WTC11 (cell line): ENCODE data around the gene SLC39A6. TPM values are rescaled to one million over a fixed set of nuclear protein-coding genes. Genes with fewer than 3 reads are reported as not detected.
"Not testable (repeated sequence)": the region's sequence is repeated elsewhere in the genome, so short reads cannot be mapped to it uniquely, and the experiment has no call there.

Experiments
- ATAC-seq: fragments of 200-7000 bp; cut with Tn5 transposase; 2 replicates; pipeline ENCODE4 v1.10.0; 2021; ENCODE audit warnings: mild to moderate bottlenecking, moderate library complexity
- CTCF ChIA-PET: fragments of 300-600 bp; sonication (Branson Sonifier 250); formaldehyde crosslinking; loops from one replicate; lab custom pipeline; 2021; ENCODE audit warnings: antibody characterized with exemption; lab: Charles Lee
- POLR2A ChIA-PET: fragments of 350-600 bp; sonication (Branson Sonifier 250); formaldehyde crosslinking; loops from one replicate; lab custom pipeline; 2021; ENCODE audit warnings: antibody characterized with exemption; lab: Charles Lee
- DNase-seq: peaks from one replicate; pipeline ENCODE4 v3.0.0; 2021; ENCODE audit warnings: low spot score
- H3K27ac Mint-ChIP-seq: 2 replicates; pipeline ENCODE4 v1.8.0; 2021; ENCODE audit warnings: mixed read lengths
- H3K27me3 Mint-ChIP-seq: 2 replicates; pipeline ENCODE4 v1.8.0; 2021; ENCODE audit warnings: low read depth, mild to moderate bottlenecking, moderate library complexity, mixed read lengths
- H3K36me3 Mint-ChIP-seq: 2 replicates; pipeline ENCODE4 v1.8.0; 2021; ENCODE audit warnings: mixed read lengths
- H3K4me1 Mint-ChIP-seq: 2 replicates; pipeline ENCODE4 v1.8.0; 2022; ENCODE audit warnings: mixed read lengths
- H3K4me3 Mint-ChIP-seq: 2 replicates; pipeline ENCODE4 v1.8.0; 2021; ENCODE audit warnings: mild to moderate bottlenecking, moderate library complexity, mixed read lengths
- H3K9me3 Mint-ChIP-seq: 2 replicates; pipeline ENCODE4 v1.8.0; 2021; ENCODE audit warnings: mixed read lengths
- CBFB ChIP-seq: sonication (generic); formaldehyde crosslinking; IDR thresholded peaks from 2 replicates; pipeline ENCODE4 v1.8.1; 2022; ENCODE audit warnings: mild to moderate bottlenecking, low read depth, missing genetic modification reagents
- CREM ChIP-seq: sonication (generic); formaldehyde crosslinking; IDR thresholded peaks from 2 replicates; pipeline ENCODE4 v1.8.1; 2022; ENCODE audit warnings: mild to moderate bottlenecking, missing genetic modification reagents, moderate library complexity
- EMX1 ChIP-seq: fragments of 250-450 bp; sonication (Bioruptor Pico); IDR thresholded peaks from 2 replicates; pipeline ENCODE4 v1.8.0; 2021; ENCODE audit warnings: mild to moderate bottlenecking
- ESRRA ChIP-seq: sonication (generic); formaldehyde crosslinking; IDR thresholded peaks from 2 replicates; pipeline ENCODE4 v1.8.1; 2022; ENCODE audit warnings: mild to moderate bottlenecking, missing genetic modification reagents, borderline replicate concordance
- FOXP1 ChIP-seq: sonication (generic); formaldehyde crosslinking; IDR thresholded peaks from 2 replicates; pipeline ENCODE4 v1.8.0; 2022; ENCODE audit warnings: missing genetic modification reagents, mild to moderate bottlenecking, moderate library complexity, borderline replicate concordance
- GRHL2 ChIP-seq: fragments of 250-450 bp; sonication (Bioruptor Pico); IDR thresholded peaks from 2 replicates; pipeline ENCODE4 v1.8.0; 2022; ENCODE audit warnings: mild to moderate bottlenecking, moderate library complexity; ENCODE audit not compliant: insufficient replicate concordance, severe bottlenecking
- GTF2I ChIP-seq: fragments of 250-450 bp; sonication (Bioruptor Pico); conservative IDR thresholded peaks from 2 replicates; pipeline ENCODE4 v1.4.0; 2021; ENCODE audit warnings: mild to moderate bottlenecking
- KAT7 ChIP-seq: sonication (generic); formaldehyde crosslinking; IDR thresholded peaks from 2 replicates; pipeline ENCODE4 v1.8.1; 2023; ENCODE audit warnings: missing genetic modification reagents, mild to moderate bottlenecking, borderline replicate concordance
- MYBL2 ChIP-seq: sonication (generic); formaldehyde crosslinking; IDR thresholded peaks from 2 replicates; pipeline ENCODE4 v1.8.1; 2023; ENCODE audit warnings: mild to moderate bottlenecking, moderate library complexity, missing genetic modification reagents
- NFYB ChIP-seq: sonication (generic); formaldehyde crosslinking; conservative IDR thresholded peaks from 2 replicates; pipeline ENCODE4 v1.8.0; 2022; ENCODE audit warnings: low read depth, missing genetic modification reagents
- NR1H2 ChIP-seq: sonication (generic); formaldehyde crosslinking; IDR thresholded peaks from 2 replicates; pipeline ENCODE4 v1.9.0; 2021; ENCODE audit warnings: mild to moderate bottlenecking, moderate library complexity, missing genetic modification reagents
- NR2C2 ChIP-seq: sonication (generic); formaldehyde crosslinking; IDR thresholded peaks from 2 replicates; pipeline ENCODE4 v1.8.0; 2022; ENCODE audit warnings: mild to moderate bottlenecking, missing genetic modification reagents
- TEAD1 ChIP-seq: sonication (generic); formaldehyde crosslinking; IDR thresholded peaks from 2 replicates; pipeline ENCODE4 v1.8.0; 2022; ENCODE audit warnings: mild to moderate bottlenecking, missing genetic modification reagents
- ZNF219 ChIP-seq: sonication (generic); formaldehyde crosslinking; IDR thresholded peaks from 2 replicates; pipeline ENCODE4 v1.8.0; 2023; ENCODE audit warnings: missing genetic modification reagents, mild to moderate bottlenecking, borderline replicate concordance
- ZNF263 ChIP-seq: sonication (generic); formaldehyde crosslinking; IDR thresholded peaks from 2 replicates; pipeline ENCODE4 v1.8.1; 2022; ENCODE audit warnings: low read depth, mild to moderate bottlenecking, moderate library complexity, missing genetic modification reagents
- ZNF317 ChIP-seq: sonication (generic); formaldehyde crosslinking; IDR thresholded peaks from 2 replicates; pipeline ENCODE4 v1.8.1; 2023; ENCODE audit warnings: low read depth, mild to moderate bottlenecking, moderate library complexity, missing genetic modification reagents, borderline replicate concordance
- ZNF416 ChIP-seq: fragments of 250-450 bp; sonication (Bioruptor Pico); IDR thresholded peaks from 2 replicates; pipeline ENCODE4 v1.9.0; 2021; ENCODE audit warnings: mild to moderate bottlenecking, inconsistent platforms
- total RNA-seq: library from RNA; stranded (reverse); gene quantifications from 3 replicates; pipeline ENCODE4 v1.2.3, GENCODE V29; 2021
- TF ChIP-seq, protein P1 (sequence below): sonication (generic); formaldehyde crosslinking; IDR thresholded peaks from 2 replicates; pipeline ENCODE4 v1.8.1; 2022; ENCODE audit warnings: mild to moderate bottlenecking, moderate library complexity, missing genetic modification reagents
- TF ChIP-seq, protein P2 (sequence below): sonication (generic); formaldehyde crosslinking; IDR thresholded peaks from 2 replicates; pipeline ENCODE4 v1.8.1; 2023; ENCODE audit warnings: mild to moderate bottlenecking, missing genetic modification reagents, moderate library complexity
- TF ChIP-seq, protein P3 (sequence below): sonication (generic); formaldehyde crosslinking; IDR thresholded peaks from 2 replicates; pipeline ENCODE4 v1.8.0; 2023; ENCODE audit warnings: missing genetic modification reagents
- TF ChIP-seq, protein P4 (sequence below): fragments of 200-600 bp; IDR thresholded peaks from 2 replicates; pipeline ENCODE4 v1.8.0; 2022; ENCODE audit warnings: antibody characterized with exemption
- TF ChIP-seq, protein P5 (sequence below): sonication (generic); formaldehyde crosslinking; IDR thresholded peaks from 2 replicates; pipeline ENCODE4 v1.8.1; 2023; ENCODE audit warnings: mild to moderate bottlenecking, missing genetic modification reagents
- TF ChIP-seq, protein P6 (sequence below): sonication (generic); formaldehyde crosslinking; IDR thresholded peaks from 2 replicates; pipeline ENCODE4 v1.8.0; 2022; ENCODE audit warnings: mild to moderate bottlenecking, missing genetic modification reagents

SLC39A6 gene
- total RNA-seq, 1 experiment from 2014 or later = 29.2 TPM

DNA sequence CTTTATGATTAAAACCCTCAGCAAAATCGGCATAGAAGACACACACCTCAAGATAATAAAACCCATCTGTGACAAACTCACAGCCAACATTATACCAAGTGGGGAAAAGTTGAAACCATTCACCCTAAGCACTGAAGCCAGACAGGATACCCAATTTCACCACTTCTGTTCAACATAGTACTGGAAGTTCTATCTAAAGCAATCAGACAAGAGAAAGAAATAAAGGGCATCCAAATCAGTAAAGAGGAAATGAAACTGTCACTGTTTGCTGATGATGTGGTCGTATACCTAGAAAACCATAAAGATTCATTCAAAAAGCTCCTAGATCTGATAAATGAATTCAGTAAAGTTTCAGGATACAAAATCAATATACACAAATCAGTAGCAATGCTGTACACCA, 45.4 kb downstream of the SLC39A6 start:
- TF ChIP-seq ESRRA (no peak), ZNF317 (CRISPR knock-in tag) (no peak), GRHL2 (CRISPR knock-in tag) (no peak), EMX1 (CRISPR knock-in tag) (no peak), CBFB (no peak), MYBL2 (CRISPR knock-in tag) (no peak)
- TF ChIP-seq, protein P1, sequence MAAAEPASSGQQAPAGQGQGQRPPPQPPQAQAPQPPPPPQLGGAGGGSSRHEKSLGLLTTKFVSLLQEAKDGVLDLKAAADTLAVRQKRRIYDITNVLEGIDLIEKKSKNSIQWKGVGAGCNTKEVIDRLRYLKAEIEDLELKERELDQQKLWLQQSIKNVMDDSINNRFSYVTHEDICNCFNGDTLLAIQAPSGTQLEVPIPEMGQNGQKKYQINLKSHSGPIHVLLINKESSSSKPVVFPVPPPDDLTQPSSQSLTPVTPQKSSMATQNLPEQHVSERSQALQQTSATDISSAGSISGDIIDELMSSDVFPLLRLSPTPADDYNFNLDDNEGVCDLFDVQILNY (CRISPR knock-in tag) = no peak
- Mint-ChIP-seq H3K27ac (no peak overlapping the region), H3K4me3 (no peak overlapping the region), H3K4me1 (no peaks in the 10 kb centered on the region), H3K9me3 (peaks cover 41% of the 10 kb centered on the region), H3K36me3 (peaks cover 22% of the 10 kb centered on the region), H3K27me3 (peaks cover 13% of the 10 kb centered on the region)
- ATAC-seq (no peak), DNase-seq (no peak)
- ChIA-PET CTCF (no interaction called here), POLR2A (no interaction called here)

DNA sequence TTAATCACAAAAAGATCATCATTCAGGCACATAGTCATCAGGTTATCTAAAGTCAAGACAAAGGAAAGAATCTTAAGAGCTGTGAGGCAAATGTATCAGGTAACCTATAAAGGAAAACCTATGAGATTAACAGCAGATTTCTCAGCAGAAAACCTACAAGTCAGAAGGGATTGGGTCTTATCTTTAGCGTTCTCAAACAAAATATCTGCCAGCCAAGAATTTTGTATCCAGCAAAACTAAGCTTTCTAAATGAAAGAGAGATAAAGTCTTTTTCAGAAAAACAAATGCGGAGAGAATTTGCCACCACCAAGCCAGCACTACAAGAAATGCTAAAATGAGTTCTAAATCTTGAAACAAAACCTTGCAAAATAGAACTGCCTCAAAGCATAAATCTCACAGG, 48.0 kb downstream of the SLC39A6 start:
- H3K4me1 Mint-ChIP-seq, ATAC-seq, H3K4me3 Mint-ChIP-seq, CTCF ChIA-PET, DNase-seq, H3K27ac Mint-ChIP-seq: not testable (repeated sequence)
- Mint-ChIP-seq H3K36me3 (peaks cover 23% of the 10 kb centered on the region), H3K9me3 (peaks cover 43% of the 10 kb centered on the region), H3K27me3 (peaks cover 14% of the 10 kb centered on the region)
- POLR2A ChIA-PET = interaction anchor here (0.8 kb wide), 1 partner anchor 24 kb away, joined by 9 read pairs; no protein-coding TSS in a partner anchor

DNA sequence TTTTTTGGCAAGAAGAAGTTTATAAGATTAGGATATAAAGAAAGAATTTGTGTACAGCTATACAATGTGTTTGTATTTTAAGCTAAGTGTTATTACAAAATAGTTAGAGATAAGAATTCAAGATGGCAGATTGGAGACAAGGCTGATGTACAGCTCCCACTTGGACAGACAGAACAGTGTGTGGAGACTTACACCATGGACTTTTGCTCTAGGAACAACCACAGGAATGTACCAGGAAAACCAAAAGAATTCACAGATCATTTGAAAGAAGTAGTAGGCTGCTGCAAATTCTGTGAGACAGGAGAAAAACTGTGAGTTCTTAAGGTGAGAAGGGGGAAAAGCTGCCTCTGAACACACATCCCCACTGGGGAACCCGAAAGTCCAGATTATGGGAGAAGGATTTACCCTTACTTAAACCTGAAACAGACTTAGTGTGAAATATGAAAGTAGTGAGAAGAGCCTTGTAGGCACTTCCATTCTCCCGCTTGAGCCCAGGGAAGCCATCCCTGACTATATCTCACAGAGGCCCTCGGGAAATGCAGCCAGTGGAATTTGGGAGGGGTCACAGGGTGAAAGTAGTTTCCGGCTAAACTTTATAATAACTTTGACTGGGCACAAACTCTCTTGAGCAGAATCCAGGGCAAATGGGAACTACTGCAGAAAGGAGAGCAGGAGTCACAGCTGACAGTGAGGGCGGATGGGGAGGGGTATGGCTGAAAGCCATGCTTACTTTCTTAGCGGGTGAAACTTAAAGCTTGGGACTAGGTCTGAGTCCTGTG, 50.2 kb downstream of the SLC39A6 start:
- Mint-ChIP-seq H3K36me3 (peaks cover 23% of the 10 kb centered on the region), H3K27ac (no peak overlapping the region), H3K4me1 (no peaks in the 10 kb centered on the region), H3K9me3 (peaks cover 39% of the 10 kb centered on the region), H3K4me3 (no peak overlapping the region), H3K27me3 (peaks cover 14% of the 10 kb centered on the region)
- ChIA-PET POLR2A (interaction anchor here (0.6 kb wide), 2 partner anchors 138 to 194 kb away, joined by 4 to 6 read pairs; no protein-coding TSS in a partner anchor), CTCF (no interaction called here)
- ATAC-seq (no peak), DNase-seq (no peak)
- no peak for TF ChIP-seq GTF2I (CRISPR knock-in tag)
- TF ChIP-seq, protein P2, sequence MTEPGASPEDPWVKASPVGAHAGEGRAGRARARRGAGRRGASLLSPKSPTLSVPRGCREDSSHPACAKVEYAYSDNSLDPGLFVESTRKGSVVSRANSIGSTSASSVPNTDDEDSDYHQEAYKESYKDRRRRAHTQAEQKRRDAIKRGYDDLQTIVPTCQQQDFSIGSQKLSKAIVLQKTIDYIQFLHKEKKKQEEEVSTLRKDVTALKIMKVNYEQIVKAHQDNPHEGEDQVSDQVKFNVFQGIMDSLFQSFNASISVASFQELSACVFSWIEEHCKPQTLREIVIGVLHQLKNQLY (CRISPR knock-in tag) = no peak
- TF ChIP-seq ZNF219 = no peak
- no peak for TF ChIP-seq CREM
- no peak for TF ChIP-seq TEAD1 (CRISPR knock-in tag)
- TF ChIP-seq ZNF416 (CRISPR knock-in tag) = no peak
- no peak for TF ChIP-seq NR1H2 (CRISPR knock-in tag)
- no peak for TF ChIP-seq NR2C2 (CRISPR knock-in tag)
- no peak for TF ChIP-seq ZNF263 (CRISPR knock-in tag)
- no peak for TF ChIP-seq NFYB (CRISPR knock-in tag)
- TF ChIP-seq, protein P3, sequence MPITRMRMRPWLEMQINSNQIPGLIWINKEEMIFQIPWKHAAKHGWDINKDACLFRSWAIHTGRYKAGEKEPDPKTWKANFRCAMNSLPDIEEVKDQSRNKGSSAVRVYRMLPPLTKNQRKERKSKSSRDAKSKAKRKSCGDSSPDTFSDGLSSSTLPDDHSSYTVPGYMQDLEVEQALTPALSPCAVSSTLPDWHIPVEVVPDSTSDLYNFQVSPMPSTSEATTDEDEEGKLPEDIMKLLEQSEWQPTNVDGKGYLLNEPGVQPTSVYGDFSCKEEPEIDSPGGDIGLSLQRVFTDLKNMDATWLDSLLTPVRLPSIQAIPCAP (CRISPR knock-in tag) = no peak
- TF ChIP-seq, protein P4, sequence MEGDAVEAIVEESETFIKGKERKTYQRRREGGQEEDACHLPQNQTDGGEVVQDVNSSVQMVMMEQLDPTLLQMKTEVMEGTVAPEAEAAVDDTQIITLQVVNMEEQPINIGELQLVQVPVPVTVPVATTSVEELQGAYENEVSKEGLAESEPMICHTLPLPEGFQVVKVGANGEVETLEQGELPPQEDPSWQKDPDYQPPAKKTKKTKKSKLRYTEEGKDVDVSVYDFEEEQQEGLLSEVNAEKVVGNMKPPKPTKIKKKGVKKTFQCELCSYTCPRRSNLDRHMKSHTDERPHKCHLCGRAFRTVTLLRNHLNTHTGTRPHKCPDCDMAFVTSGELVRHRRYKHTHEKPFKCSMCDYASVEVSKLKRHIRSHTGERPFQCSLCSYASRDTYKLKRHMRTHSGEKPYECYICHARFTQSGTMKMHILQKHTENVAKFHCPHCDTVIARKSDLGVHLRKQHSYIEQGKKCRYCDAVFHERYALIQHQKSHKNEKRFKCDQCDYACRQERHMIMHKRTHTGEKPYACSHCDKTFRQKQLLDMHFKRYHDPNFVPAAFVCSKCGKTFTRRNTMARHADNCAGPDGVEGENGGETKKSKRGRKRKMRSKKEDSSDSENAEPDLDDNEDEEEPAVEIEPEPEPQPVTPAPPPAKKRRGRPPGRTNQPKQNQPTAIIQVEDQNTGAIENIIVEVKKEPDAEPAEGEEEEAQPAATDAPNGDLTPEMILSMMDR = no peak
- TF ChIP-seq KAT7 (CRISPR knock-in tag) = no peak
- TF ChIP-seq, protein P5, sequence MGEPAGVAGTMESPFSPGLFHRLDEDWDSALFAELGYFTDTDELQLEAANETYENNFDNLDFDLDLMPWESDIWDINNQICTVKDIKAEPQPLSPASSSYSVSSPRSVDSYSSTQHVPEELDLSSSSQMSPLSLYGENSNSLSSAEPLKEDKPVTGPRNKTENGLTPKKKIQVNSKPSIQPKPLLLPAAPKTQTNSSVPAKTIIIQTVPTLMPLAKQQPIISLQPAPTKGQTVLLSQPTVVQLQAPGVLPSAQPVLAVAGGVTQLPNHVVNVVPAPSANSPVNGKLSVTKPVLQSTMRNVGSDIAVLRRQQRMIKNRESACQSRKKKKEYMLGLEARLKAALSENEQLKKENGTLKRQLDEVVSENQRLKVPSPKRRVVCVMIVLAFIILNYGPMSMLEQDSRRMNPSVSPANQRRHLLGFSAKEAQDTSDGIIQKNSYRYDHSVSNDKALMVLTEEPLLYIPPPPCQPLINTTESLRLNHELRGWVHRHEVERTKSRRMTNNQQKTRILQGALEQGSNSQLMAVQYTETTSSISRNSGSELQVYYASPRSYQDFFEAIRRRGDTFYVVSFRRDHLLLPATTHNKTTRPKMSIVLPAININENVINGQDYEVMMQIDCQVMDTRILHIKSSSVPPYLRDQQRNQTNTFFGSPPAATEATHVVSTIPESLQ = no peak
- TF ChIP-seq FOXP1 (CRISPR knock-in tag) = no peak
- TF ChIP-seq, protein P6, sequence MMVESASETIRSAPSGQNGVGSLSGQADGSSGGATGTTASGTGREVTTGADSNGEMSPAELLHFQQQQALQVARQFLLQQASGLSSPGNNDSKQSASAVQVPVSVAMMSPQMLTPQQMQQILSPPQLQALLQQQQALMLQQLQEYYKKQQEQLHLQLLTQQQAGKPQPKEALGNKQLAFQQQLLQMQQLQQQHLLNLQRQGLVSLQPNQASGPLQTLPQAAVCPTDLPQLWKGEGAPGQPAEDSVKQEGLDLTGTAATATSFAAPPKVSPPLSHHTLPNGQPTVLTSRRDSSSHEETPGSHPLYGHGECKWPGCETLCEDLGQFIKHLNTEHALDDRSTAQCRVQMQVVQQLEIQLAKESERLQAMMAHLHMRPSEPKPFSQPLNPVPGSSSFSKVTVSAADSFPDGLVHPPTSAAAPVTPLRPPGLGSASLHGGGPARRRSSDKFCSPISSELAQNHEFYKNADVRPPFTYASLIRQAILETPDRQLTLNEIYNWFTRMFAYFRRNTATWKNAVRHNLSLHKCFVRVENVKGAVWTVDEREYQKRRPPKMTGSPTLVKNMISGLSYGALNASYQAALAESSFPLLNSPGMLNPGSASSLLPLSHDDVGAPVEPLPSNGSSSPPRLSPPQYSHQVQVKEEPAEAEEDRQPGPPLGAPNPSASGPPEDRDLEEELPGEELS (CRISPR knock-in tag) = no peak
